GM12865 (cell line): Measurements from ENCODE around the gene NODAL.
"Not testable (repeated sequence)": the region's sequence is repeated elsewhere in the genome, so short reads cannot be mapped to it uniquely, and the experiment has no call there.

ENCODE experiments used
- DNase-seq: peaks from one replicate; pipeline ENCODE4 v3.0.0; 2010; ENCODE audit warnings: low read depth
- H3K4me3 ChIP-seq: 2 replicates; pipeline ENCODE4 v1.5.1; 2011; ENCODE audit warnings: mild to moderate bottlenecking, low read depth, low read length, control low read depth
- CTCF ChIP-seq: IDR thresholded peaks from 2 replicates; pipeline ENCODE4 v1.5.1; 2011; ENCODE audit warnings: low read length, control low read depth, low read depth, inconsistent platforms; ENCODE audit not compliant: insufficient read depth; ENCODE audit errors: missing control alignments

Gene NODAL

GRCh38 chr10:70441161-70441894 lies at the start of gene NODAL:
TSS of gene NODAL (minus strand) at chr10:70441681. CDS start at chr10:70441667, 14 bp downstream.
- TF ChIP-seq CTCF = no peak
- H3K4me3 ChIP-seq = no peak within 1 kb of the TSS
- DNase-seq = no peak

GRCh38 chr10:70490142-70490541 lies 48.7 kb upstream of the NODAL start:
- H3K4me3 ChIP-seq = no peak overlapping the region
- no peak for TF ChIP-seq CTCF
- DNase-seq = peak; percentile 55

- no peak overlapping the region for H3K4me3 ChIP-seq
- DNase-seq = no peak
- no peak for TF ChIP-seq CTCF
Observed at GRCh38 chr10:70487824-70488223, 46.3 kb upstream of the NODAL start.

GRCh38 chr10:70483872-70484271 lies 42.4 kb upstream of the NODAL start:
- not testable (repeated sequence) for DNase-seq

GRCh38 chr10:70482982-70483760 lies 41.7 kb upstream of the NODAL start:
- no peak for DNase-seq
- no peak overlapping the region for H3K4me3 ChIP-seq
- TF ChIP-seq CTCF = no peak

More at GRCh38 chr10:70483872-70484271, 42.4 kb upstream of the NODAL start:
- not testable (repeated sequence) for H3K4me3 ChIP-seq

GRCh38 chr10:70481831-70482530 lies 40.5 kb upstream of the NODAL start:
- no peak for TF ChIP-seq CTCF
- DNase-seq = no peak
- no peak overlapping the region for H3K4me3 ChIP-seq

- no peak overlapping the region for H3K4me3 ChIP-seq
- no peak for DNase-seq
- TF ChIP-seq CTCF = no peak
Observed at GRCh38 chr10:70481105-70481504, 39.6 kb upstream of the NODAL start.
